Heart left ventricle (tissue), 16 donors: Measurements from ENCODE around the gene CACNA2D3. TPM values are rescaled to one million over a fixed set of nuclear protein-coding genes. Genes with fewer than 3 reads are reported as not detected.

Source experiments
- ATAC-seq, 4 donors: fragments of 200-7000 bp; cut with Tn5 transposase; one replicate each; pipeline ENCODE4 v1.9.1; 2020 to 2022; ENCODE audit warnings: moderate library complexity in 4 of 4, mild to moderate bottlenecking in 3 of 4, moderate number of reproducible peaks in 1 of 4
- DNase-seq, 5 donors: peaks; one replicate each; pipeline ENCODE4 v3.0.0-alpha.2; 2020
- H3K27ac ChIP-seq, 12 donors: fragments of 200-600 bp; sonication (generic) in 4 of 12; one replicate each; pipeline versions ENCODE4 v1.5.0 to v1.8.0; 2016 to 2022; ENCODE audit warnings: mild to moderate bottlenecking in 2 of 12
- H3K27me3 ChIP-seq, 9 donors: fragments of 200-600 bp; sonication (generic) in 2 of 9; one replicate each; pipeline versions ENCODE4 v1.5.1 to v1.8.0; 2016 to 2022; ENCODE audit warnings: mild to moderate bottlenecking in 3 of 9
- H3K36me3 ChIP-seq, 9 donors: fragments of 200-600 bp; sonication (generic) in 2 of 9; one replicate each; pipeline versions ENCODE4 v1.5.0 to v1.8.0; 2018 to 2022; ENCODE audit warnings: mild to moderate bottlenecking in 2 of 9
- H3K4me1 ChIP-seq, 12 donors: fragments of 200-600 bp; sonication (generic) in 4 of 12; one replicate each; pipeline versions ENCODE4 v1.5.0 to v1.8.0; 2016 to 2022; ENCODE audit warnings: mild to moderate bottlenecking in 3 of 12
- H3K4me3 ChIP-seq, 12 donors: fragments of 200-600 bp; sonication (generic) in 4 of 12; one replicate each; pipeline versions ENCODE4 v1.5.0 to v1.8.0; 2017 to 2022; ENCODE audit warnings: mild to moderate bottlenecking in 9 of 12, moderate library complexity in 4 of 12
- H3K9me3 ChIP-seq, 12 donors: fragments of 200-600 bp; sonication (generic) in 4 of 12; one replicate each; pipeline versions ENCODE4 v1.5.0 to v1.8.0; 2016 to 2022; ENCODE audit warnings: mild to moderate bottlenecking in 1 of 12
- POLR2A ChIP-seq, 2 donors: fragments of 450-650 bp; IDR thresholded peaks; one replicate each; pipeline ENCODE4 v1.6.1; 2017; ENCODE audit warnings: antibody characterized with exemption in 2 of 2, mild to moderate bottlenecking in 2 of 2, moderate library complexity in 2 of 2
- WGBS, 4 donors: extraction: QIAGEN DNeasy Blood & Tissue Kit in 2 of 4; methylation state at CpG; one replicate each; pipeline versions ENCODE4 v1.1.5 to v1.1.7; 2013 to 2018; 5-methylcytosine and 5-hydroxymethylcytosine counted together
- intact Hi-C, 10 donors: fragments of 100-400 bp; cut with DNase I; formaldehyde crosslinking; loops; one replicate each; pipeline versions ENCODE4 v1.11.1 to v1.14.2; 2022
- polyA plus RNA-seq, 2 donors: library from polyadenylated mRNA; stranded (reverse); fragments of 200-250 nt; gene quantifications; one replicate each; pipeline ENCODE4 v1.2.3, GENCODE V29; 2013
- total RNA-seq, 9 donors: library from RNA; depleted of rRNA in 2 of 9; stranded (reverse); fragments of >200 nt in 2 of 9; fragmentation: NEBNext Ultra II Directional in 3 of 9; extraction: Animal tissue kit (Norgen Biotek cat#: 25700) in 3 of 9; gene quantifications; one replicate each; pipeline versions ENCODE4 v1.1.0 to v1.2.4, GENCODE V29; 2016 to 2023
- TF ChIP-seq, protein P1 (sequence below), 12 donors: fragments of 200-600 bp; sonication (generic) in 4 of 12; IDR thresholded peaks; one replicate each; pipeline versions ENCODE4 v1.5.0 to v1.8.0; 2018 to 2022; ENCODE audit warnings: antibody characterized with exemption in 12 of 12, mild to moderate bottlenecking in 5 of 12
- donor health status: ischemic (EF 13 %, LVEDD 7.1; RV severe dilation, severe dysfunction).
- donor health status: healthy with polysubstance abuse.
- donor health status: DM: no; HTN: yes; CAD: no.
- donor health status: DM: no; HTN: no; CAD: no.
- donor health status: ischemic (EF 25% LVEDD 6.9; RV normal size, moderate dysfunction).
- donor health status: ischemic (EF 25% LVEDD 5.7; RV mildly dilated, moderate dysfunction).
- donor health status: healthy.
- donor health status: DM: yes; HTN: yes; CAD: no.
- donor health status: ischemic (EF 35%, LVEDD 5.7; RV mildly dilated, moderate dysfunction).
- donor health status: nonischemic (EF 11% LVEDD 7.7; RV severe dilation, severe dysfunction).
- donor health status: DM: yes; HTN: yes; CAD: no.
- donor health status: PGD.
- donor health status: ischemic (EF 29% LVEDD 5.4; RV normal size, mild dysfunction).
- donor health status: nonischemic (EF 23%, LVEDD 6.1; RV moderate dilation, normal function).

The CACNA2D3 gene
- total and polyA plus RNA-seq, 11 donors, result 0.17 to 25.1 (median 12.8) TPM

DNA sequence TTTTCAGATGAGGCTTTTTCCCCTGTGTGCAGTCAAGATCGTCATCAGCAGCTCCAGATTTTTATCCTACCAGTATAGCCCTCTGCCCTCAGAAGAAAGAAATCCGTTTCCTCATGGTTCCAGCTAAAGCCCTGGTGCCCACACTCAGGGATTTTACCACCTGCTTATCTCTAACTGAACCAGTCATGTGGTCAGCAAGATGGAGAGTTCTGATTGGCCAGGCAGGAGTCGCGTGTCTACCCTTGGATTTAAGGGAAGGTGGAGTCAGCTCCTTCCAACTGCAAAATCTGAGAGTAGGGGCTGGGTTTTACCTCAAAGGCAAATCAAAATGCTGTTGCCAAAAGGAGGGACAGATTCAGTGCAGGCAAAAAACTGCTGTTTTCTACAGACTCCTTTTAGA, 670.2 kb downstream of the CACNA2D3 start:
- Histone ChIP-seq H3K4me3 (no peak overlapping the region), H3K9me3 (peaks cover 0 to 13% (median 0%) of the 10 kb centered on the region in 12 donors), H3K36me3 (no peaks in the 10 kb centered on the region), H3K27ac (no peak overlapping the region), H3K27me3 (no peaks in the 10 kb centered on the region), H3K4me1 (no peaks in the 10 kb centered on the region)
- DNase-seq (no peak), ATAC-seq (no peak)
- TF ChIP-seq, protein P1, sequence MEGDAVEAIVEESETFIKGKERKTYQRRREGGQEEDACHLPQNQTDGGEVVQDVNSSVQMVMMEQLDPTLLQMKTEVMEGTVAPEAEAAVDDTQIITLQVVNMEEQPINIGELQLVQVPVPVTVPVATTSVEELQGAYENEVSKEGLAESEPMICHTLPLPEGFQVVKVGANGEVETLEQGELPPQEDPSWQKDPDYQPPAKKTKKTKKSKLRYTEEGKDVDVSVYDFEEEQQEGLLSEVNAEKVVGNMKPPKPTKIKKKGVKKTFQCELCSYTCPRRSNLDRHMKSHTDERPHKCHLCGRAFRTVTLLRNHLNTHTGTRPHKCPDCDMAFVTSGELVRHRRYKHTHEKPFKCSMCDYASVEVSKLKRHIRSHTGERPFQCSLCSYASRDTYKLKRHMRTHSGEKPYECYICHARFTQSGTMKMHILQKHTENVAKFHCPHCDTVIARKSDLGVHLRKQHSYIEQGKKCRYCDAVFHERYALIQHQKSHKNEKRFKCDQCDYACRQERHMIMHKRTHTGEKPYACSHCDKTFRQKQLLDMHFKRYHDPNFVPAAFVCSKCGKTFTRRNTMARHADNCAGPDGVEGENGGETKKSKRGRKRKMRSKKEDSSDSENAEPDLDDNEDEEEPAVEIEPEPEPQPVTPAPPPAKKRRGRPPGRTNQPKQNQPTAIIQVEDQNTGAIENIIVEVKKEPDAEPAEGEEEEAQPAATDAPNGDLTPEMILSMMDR (IDR thresholded peaks at IDR 0.05), result no peak
- no peak for TF ChIP-seq POLR2A (IDR thresholded peaks at IDR 0.05)
- WGBS, 4 donors, result 71 to 86% (median 74%) methylated on average over 4 of the region's 4 CpGs
- intact Hi-C loops, result no loop called here

DNA sequence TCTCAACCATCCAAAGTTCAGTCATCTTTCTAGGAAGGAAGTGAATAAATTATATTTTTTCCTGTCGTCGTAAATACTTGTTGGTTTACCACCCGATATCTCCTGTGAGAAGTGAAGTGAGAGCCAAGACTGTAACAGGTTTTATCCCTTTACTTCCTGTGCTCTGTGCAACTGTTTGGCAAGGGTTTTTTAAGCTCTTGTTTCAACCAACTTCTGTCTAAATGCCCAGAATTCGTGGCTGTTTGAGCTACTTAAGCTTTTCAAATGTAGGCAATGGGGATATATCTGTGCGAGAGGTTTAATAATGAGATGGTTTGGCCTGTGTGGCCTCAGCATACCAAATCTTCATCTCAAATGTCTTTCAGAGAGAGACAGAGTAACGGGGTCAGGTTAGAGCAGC, 670.8 kb downstream of the CACNA2D3 start:
- H3K4me3 ChIP-seq, result no peak overlapping the region
- no peak for TF ChIP-seq POLR2A (IDR thresholded peaks at IDR 0.05)
- TF ChIP-seq, protein P1 (IDR thresholded peaks at IDR 0.05), result no peak
- 54 to 67% (median 63%) methylated on average over 6 of the region's 6 CpGs for WGBS, 4 donors
- no peaks in the 10 kb centered on the region for H3K27me3 ChIP-seq
- intact Hi-C loops, result no loop called here
- no peak overlapping the region for H3K27ac ChIP-seq
- H3K4me1 ChIP-seq, result no peaks in the 10 kb centered on the region
- no peaks in the 10 kb centered on the region for H3K36me3 ChIP-seq
- DNase-seq, result no peak
- peaks cover 0 to 8% (median 0%) of the 10 kb centered on the region in 12 donors for H3K9me3 ChIP-seq
- ATAC-seq, result no peak

GRCh38 chr3:54797111-54797510, 674.8 kb downstream of the CACNA2D3 start:
- 74 to 82% (median 77%) methylated on average over 2 of the region's 2 CpGs for WGBS, 4 donors
- no peak overlapping the region for H3K4me3 ChIP-seq
- TF ChIP-seq, protein P1 (IDR thresholded peaks at IDR 0.05), result no peak
- TF ChIP-seq POLR2A (IDR thresholded peaks at IDR 0.05), result no peak
- H3K36me3 ChIP-seq, result no peaks in the 10 kb centered on the region
- H3K27ac ChIP-seq, result no peak overlapping the region
- H3K9me3 ChIP-seq, result peaks cover 0 to 8% (median 0%) of the 10 kb centered on the region in 12 donors
- ATAC-seq (no peak), DNase-seq (no peak)
- intact Hi-C loops, result no loop called here
- no peaks in the 10 kb centered on the region for H3K4me1 ChIP-seq
- peaks cover 0 to 2% (median 0%) of the 10 kb centered on the region in 9 donors for H3K27me3 ChIP-seq

GRCh38 chr3:54800478-54800877, 678.1 kb downstream of the CACNA2D3 start:
- no peak overlapping the region for H3K4me3 ChIP-seq
- ATAC-seq (no peak), DNase-seq (no peak)
- no peaks in the 10 kb centered on the region for H3K4me1 ChIP-seq
- peaks cover 0 to 4% (median 0%) of the 10 kb centered on the region in 12 donors for H3K9me3 ChIP-seq
- no peak overlapping the region for H3K27ac ChIP-seq
- TF ChIP-seq POLR2A (IDR thresholded peaks at IDR 0.05), result no peak
- TF ChIP-seq, protein P1 (IDR thresholded peaks at IDR 0.05), result no peak
- WGBS, 4 donors, result 73 to 87% (median 80%) methylated on average over 1 of the region's 1 CpG
- H3K36me3 ChIP-seq, result no peaks in the 10 kb centered on the region
- intact Hi-C loops, result no loop called here
- H3K27me3 ChIP-seq, result peaks cover 0 to 4% (median 0%) of the 10 kb centered on the region in 9 donors
